GM12875 (cell line): ENCODE data around the gene UQCR11.

Experiments
- H3K4me3 ChIP-seq: one replicate; pipeline ENCODE4 v1.5.1; 2011; ENCODE audit warnings: low read depth, low read length, control low read depth
- CTCF ChIP-seq: IDR thresholded peaks from 2 replicates; pipeline ENCODE4 v1.5.1; 2011; ENCODE audit warnings: low read depth, mild to moderate bottlenecking, control low read depth, inconsistent platforms, low read length, moderate library complexity, borderline replicate concordance; ENCODE audit not compliant: insufficient read depth

The UQCR11 gene

GRCh38 chr19:1579222-1579621 is 26.0 kb downstream of the UQCR11 start:
- no peak overlapping the region for H3K4me3 ChIP-seq
- no peak for TF ChIP-seq CTCF

DNA sequence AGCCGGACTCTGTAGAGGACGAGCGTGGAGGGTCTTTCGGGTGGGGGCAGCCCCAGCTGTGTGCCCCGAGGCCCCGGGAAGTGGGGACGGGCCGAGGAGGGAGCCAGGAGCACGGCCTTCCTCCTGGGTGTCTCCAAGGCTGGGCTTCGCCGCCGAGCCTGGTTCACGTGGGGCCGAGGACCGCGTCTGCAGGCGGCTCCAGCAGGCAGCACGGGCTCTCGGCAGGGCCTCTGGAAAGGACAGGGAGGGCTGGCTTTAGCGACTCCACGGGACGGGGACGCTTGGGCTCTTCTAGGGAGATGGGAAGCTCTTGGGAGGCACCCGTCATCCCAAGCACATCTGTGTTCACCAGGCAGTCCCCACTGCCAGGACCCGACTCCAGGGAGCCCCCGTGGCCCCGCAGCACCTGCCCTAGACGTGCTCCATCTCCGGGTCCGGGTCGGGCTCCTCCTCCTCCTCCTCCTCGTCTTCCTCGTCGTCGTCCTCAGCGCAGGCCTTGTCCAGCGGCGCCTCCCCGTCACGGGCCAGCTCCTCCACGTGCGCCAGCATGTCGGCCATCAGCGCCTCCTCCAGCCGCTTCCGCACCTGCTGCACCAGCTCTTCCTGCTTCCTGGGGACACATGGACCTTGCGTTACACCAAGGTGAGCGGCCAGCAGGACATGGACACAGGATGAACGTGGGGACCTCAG is 27.2 kb downstream of the UQCR11 start:
- no peak for TF ChIP-seq CTCF
- H3K4me3 ChIP-seq: no peak overlapping the region

DNA sequence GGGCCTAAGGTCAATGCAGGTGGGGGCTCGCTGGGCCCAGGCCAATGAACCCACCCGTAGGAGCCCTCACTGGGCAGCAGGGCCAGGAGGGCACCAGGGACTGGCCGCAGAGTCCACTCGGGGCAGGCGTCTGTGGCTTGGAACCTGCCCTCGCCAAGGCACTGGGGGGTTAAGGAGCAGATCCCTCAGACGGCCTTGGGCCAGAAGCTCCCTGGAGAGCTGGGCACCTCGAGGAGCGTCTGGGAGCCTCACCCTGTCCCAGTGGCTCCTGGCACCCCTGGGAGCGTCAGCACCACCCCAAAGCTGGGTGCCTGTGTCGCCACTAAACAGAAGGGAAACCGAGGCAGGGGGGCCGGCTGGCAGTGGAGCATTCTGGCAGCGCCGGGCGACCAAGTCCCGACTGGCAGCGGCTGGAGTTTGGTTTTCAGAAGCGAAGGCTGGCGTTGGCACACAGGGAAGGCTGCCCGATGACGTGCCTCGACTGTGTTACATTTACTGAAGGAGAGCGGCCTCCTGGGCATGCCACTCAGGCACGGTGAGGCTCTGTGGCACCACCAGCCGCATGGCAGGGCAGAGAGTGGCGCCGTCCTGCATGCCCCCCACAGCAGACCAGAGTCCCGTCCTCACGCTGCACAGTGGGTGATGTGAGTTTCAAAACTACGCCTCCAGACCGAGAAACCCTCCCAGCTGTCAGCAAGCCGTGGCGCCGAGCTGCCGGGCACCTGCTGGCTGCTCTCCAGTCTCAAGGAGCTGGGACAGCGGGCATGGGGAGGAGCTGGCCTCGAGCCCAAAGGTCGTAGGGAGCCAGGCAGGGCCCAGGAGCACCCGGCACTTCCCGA is 28.0 kb downstream of the UQCR11 start:
- TF ChIP-seq CTCF: no peak
- H3K4me3 ChIP-seq: no peak overlapping the region

GRCh38 chr19:1576242-1577089 is 28.8 kb downstream of the UQCR11 start:
- no peak overlapping the region for H3K4me3 ChIP-seq

DNA sequence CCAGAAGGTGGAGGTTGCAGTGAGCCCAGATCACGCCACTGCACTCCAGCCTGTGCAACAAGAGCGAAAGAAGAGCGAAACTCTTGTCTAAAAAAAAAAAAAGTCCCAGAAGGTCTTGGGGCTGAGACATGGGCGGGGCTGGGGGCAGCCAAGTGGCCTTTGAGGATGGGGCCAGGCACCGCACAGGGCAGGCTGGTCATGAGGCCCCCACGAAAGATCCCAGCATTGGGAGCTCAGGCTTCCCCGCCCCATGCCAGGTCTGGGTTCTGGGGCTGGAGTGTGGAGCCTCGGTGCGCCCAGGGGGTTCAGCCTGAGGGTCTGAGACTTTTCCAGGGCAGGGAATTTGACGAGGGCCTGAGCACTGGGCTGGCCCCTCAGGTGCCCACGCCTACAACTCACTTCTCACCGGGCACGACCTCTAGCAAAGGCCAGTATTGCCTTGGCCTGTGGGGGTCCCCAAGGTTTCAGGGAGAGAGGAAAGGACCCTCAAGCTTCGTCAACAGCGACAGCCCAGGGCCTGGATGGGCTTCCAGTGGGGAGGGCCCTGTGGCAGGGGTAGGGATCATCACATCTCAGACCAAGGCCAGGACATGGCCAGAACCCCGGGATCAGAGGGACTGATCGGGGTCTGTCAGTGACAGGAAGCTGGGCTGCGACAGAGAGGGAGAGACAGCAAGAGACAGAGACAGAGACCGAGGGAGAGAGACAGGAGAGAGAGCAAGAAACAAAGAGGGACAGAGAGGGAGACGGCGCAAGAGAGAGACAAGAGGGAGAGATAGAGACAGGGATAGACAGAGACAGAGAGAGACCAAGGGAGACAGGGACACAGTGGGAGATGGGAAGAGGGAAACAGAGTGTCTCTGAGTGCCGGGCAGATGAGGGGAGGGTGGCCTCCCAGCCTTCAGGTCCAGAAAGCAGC is 29.7 kb downstream of the UQCR11 start:
- TF ChIP-seq CTCF: no peak

More at GRCh38 chr19:1576242-1577089, 28.8 kb downstream of the UQCR11 start:
- TF ChIP-seq CTCF: no peak

More for the DNA sequence above, 29.7 kb downstream of the UQCR11 start:
- H3K4me3 ChIP-seq: no peak overlapping the region
